Stimulated activated CD8-positive, alpha-beta memory T cell treated with anti-CD3 and anti-CD28 coated beads, Interleukin-15, amount 100 ng/mL, for 4 hours (primary cell): ENCODE data around the gene RAB3D.
A peak's percentile ranks its signal among the peaks of the same experiment; 100 is the strongest.

Experiments
- DNase-seq, 2 donors: peaks; one replicate each; pipeline ENCODE4 v3.0.0-alpha.2; 2020; ENCODE audit warnings: low read depth in 2 of 2

The RAB3D gene

GRCh38 chr19:11296264-11296663 is 43.2 kb downstream of the RAB3D start:
- no peak for DNase-seq

DNA sequence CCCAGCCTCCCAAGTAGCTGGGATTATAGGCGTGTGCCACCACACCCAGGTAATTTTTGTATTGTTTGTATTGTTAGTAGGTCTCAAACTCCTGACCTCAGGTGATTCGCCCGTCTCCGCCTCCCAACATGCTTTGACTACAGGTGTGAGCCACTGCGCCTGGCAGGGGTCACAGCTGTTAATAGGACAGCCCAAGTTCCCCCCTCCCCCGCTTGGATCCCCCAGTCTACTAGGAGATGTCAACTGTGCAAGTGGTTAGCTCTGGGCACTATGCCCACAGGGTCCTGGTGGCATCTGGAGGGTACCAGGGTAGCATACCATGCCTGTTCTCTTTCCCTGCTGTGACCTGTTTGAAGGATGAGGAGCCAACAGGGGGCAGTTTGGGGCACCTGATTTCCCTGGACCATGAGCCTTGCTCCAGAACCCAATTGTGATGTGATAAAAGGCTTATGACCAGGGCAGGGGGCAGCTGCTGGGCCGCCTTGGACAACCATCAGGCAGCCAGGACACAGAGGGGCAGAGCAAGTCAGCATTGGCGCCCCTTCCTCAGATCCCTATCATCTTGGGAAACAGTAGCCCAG is 43.7 kb downstream of the RAB3D start, which contains the start of gene TSPAN16:
TSS of gene TSPAN16 (plus strand) at position 496 of the 581 bp plus-strand sequence. CDS start 138 bp downstream, outside the sequence.
- no peak for DNase-seq

DNA sequence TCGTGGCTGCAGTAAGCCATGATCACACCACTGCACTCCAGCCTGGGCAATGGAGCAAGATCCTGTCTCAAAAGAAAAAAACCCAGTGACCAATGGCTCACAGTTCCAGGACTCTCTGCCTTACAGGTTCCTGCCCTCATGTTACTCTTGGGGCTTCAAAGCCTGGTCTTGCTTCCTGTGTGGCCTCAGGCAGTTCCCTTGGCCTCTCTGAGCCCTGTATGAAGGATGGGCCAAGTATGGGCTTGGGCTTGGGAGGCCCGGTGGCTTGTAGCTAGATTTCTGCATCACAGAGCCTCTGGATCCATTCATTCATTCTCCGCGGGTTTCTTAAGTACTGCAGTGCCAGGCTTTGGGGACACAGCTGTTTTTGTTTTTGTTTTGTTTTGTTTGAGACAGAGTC is 44.3 kb downstream of the RAB3D start:
- DNase-seq = no peak

DNA sequence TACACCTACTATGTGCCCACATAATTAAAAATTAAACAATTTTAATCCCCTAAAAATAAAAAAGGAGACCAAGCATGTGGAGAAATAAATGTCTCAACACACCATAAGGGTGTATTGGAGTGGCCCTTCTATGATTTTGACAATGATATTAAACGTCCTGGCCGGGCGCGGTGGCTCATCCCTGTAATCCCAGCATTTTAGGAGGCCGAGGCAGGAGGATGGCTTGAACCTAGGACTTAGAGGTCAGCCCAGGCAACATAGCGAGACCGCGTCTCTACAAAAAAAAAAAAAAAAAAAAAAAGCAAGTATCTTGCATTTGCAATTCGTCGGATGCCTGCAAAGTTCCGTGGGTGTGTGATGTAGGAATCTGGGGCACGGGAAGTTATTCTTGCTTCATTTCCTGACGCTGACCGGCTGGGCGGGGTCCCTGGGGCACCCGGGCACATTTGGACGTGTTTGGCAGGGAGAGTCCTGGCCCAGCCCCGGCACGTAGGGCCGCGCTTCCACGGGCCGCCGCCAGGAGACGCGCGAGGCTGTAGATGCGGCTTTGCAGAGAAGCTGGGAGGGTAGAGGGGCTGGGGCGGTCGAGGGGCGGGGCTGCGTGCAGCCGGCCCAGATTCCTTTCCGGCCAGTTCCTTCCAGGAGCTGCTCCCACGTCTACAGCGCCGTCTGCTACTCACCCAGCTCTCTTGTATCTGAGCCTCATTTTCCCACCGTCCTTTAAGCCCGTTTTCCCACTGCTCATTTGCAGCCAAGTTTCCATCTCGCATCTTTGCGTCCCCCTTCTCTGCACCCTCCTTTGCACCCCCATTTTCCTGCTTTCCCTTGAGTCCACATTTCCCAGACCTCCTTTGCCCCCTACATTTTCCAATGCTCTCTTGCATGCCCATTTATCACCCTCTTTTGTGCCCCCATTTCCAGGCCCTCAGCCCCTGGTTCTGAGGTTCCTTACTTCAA is 45.7 kb downstream of the RAB3D start:
- peak; percentile 43 to 50 for DNase-seq

DNA sequence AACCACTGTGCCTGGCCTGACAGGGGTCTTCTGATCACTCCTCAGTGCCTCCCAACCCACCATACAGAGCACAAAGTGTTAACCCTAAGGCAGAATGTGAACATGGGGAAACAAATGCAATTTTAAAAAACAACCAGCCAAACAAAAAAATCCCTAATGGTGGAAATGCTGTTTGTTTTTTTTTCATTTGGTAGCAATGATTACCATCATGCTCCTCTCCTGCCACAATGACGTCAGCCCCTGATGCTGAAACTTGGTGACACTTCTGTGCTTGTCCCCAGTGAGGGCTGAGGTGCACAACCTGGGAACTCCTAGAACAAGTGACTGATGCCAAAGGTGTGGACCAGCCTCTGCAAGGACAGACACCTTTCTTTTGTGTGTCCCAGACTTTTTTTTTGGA is 47.5 kb downstream of the RAB3D start:
- no peak for DNase-seq

GRCh38 chr19:11291415-11291814 is 48.0 kb downstream of the RAB3D start:
- DNase-seq = no peak

GRCh38 chr19:11290256-11290655 is 49.2 kb downstream of the RAB3D start:
- DNase-seq = no peak

DNA sequence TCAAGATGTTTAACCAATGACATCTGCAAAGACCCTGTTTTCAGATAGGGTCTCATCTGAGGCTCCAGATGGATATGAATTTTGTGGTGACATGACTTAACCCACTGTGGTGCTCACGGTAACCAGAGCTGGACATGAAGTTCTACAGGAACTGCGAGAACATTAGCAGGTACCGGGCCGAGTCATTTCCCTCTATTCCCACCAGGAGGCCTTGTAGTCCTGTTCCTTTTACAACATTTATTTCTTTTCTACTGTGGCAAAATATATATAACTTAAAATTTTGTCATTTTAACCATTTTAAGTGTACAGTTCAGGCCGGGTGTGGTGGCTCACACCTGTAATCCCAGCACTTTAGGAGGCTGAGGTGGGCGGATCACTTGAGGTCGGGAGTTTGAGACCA is 51.1 kb downstream of the RAB3D start:
- no peak for DNase-seq

GRCh38 chr19:11286312-11286974 is 53.0 kb downstream of the RAB3D start:
- no peak for DNase-seq

DNA sequence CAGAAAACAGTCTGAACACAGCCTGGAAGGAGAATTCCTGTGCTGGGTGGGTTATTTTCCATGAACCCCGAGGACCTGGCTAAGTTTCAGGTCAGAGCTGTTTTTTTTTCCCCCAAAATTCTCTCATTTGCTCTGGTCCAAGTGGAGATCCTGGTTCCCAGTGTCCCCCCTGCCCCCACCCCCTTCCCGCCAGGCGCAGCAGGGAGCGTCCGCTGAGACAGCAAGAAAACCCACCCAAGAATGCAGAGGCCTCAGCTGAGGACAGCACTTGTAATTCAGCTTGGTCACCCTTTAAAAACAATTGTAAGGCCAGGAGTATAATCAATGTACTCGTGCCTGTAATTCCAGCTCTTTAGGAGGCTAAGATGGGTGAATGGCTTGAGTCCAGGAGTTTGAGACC is 54.9 kb downstream of the RAB3D start:
- DNase-seq = no peak

DNA sequence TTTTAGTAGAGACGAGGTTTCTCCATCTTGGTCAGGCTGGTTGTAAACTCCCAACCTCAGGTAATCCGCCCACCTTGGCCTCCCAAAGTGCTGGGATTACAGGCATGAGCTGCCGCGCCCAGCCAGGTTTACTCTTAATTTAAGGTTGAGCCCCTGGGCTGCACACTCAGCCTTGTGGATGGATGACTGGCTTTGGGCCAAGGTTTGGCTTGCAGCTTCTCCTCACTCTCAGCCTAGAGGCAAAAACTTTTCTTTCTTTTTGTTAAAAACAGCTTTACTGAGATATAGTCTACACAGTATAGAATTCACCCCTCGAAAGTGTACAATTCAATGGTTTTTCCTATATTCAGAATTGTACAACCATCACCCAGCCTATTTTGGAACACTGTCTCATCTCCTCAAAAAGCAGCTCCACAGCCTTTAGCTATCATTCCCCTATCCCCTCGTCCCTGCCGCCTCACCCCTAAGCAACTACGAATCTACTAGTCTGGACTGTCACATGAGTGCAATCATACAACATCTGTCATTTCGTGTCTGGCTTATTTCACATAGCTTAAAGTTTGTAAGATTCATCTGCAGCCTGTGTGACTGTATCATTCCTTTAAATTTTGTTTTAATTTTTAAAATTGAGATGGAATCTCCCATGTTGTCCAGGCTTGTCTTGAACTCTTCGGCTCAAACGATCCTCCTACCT is 58.0 kb downstream of the RAB3D start:
- DNase-seq = no peak

- no peak for DNase-seq
Observed at GRCh38 chr19:11279505-11280236, 59.8 kb downstream of the RAB3D start.

DNA sequence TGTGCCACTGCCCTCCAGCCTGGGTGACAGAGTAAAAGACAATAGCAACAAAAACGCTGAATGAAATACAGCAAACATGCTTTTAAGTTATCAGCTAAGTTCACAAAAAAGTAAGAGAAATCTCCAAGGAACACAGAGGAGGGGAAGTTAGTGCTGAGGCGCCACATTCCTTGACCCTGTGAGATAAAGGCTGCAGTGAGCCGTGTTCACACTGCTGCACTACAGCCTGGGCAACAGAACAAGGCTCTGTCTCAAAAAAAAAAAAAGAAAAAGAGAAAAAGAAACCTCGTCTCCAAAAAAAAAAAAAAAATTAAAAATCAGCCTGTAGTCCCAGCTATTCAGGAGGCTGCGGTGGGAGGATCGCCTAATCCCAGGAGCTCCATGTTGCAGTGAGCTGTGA is 60.8 kb downstream of the RAB3D start:
- DNase-seq = no peak

- DNase-seq = no peak
Observed at GRCh38 chr19:11274533-11275086, 64.8 kb downstream of the RAB3D start.

DNA sequence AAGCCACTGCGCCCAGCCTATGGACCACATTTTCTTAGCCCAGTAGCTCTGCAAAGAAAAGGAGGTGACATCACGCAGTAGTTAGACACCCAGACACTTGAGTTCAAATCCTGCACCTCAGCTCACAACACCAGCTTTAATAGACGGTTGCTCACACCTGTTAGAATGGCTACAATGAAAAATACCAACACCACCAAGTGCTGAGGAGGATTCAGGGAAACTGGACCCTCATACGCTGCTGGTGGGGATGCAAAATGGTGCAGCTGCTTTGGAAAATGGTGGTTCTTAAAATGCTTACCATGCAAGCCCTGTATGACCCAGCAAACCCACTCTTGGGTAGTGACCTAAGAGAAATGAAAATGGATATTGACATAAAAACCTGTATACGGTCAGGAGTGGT is 65.5 kb downstream of the RAB3D start:
- DNase-seq = no peak

- DNase-seq = no peak
Observed at GRCh38 chr19:11273296-11273695, 66.2 kb downstream of the RAB3D start.
